ENCODE measurements around the gene ALPL.

DNA sequence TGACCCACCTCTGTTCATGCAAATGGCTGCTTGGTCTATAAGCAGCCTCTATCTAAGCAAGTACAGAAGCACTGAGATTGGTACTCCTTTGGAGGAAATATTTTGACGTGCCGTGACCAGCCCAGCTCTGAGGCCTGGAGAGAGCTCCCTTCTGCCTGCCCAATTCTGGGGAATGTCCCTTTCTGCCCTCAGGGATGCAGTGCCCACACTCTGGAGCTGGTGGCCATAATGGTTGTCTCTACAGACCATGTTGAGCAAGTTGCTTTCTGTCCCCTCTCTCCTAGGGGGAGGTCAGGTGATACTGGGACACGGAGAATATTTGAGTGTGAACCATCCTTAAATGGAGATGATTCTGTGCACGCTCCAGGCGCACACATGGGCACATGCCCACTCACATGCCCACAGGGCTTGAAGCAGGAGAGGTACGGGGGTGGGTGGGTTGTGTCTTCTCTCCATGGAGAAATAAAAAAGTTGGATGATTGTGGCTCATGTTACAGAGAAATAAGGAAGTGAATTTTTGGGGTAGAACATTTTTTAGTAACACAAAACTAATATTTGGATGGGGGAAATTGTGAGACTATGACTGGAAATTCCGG lies 13.9 kb upstream of the ALPL start:
- TF ChIP-seq ZNF274 (IDR thresholded peaks at IDR 0.05; ENCODE audit: low read depth, low read length) (no peak), SUZ12 (IDR thresholded peaks at IDR 0.05; ENCODE audit: extremely low read depth, insufficient read depth, insufficient read length) (no peak)
